NAMALWA (cell line): ENCODE results near the gene AGTPBP1.

ENCODE experiments used
- DNase-seq: peaks from one replicate; pipeline ENCODE4 v3.0.0-alpha.2; 2015; ENCODE audit warnings: low spot score

The AGTPBP1 gene

DNA sequence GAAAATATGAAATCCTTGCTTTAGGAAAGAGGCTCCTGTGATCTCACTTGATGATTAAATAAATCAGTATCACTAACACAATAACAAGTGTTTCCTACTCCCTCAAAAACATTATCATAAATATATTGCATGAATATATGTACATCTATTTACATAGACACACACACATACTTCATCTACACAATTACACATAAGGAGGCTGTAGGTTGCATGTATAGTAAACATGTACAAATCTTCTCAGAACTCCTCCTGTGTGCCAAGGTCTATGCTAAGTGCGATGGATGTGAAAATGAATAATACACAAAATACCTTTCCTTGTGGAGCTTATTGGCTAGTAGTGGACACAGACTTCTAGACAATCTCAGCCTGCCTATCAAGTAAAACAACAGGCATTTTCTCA is 239.9 kb downstream of the AGTPBP1 start:
- DNase-seq, result no peak

DNA sequence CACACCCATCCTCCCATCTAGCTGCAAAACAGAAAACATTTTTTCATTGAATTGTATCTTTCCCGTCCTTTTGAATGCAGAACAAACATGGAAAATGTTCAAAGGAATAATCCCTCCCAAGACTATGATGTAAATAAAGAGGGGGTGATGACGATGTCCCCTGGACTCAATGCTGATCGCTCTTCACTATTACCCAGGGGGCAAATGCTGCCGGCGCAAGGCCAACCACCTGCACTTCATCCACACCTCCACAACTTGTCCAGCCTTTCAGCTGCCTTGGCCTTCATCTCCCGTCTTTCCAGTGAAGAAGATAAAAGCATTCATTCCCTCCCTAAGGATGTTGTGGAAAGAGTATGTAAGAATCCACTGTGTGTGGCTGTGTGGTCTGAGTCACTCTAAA is 240.3 kb downstream of the AGTPBP1 start:
- DNase-seq, result no peak
